Activated naive CD8-positive, alpha-beta T cell treated with anti-CD3 and anti-CD28 coated beads, Interleukin-2, amount 50 U/mL, for 24 hours (primary cell): ENCODE results near the gene COBL.
A peak's percentile ranks its signal among the peaks of the same experiment; 100 is the strongest.

Experiments used
- ATAC-seq: fragments of 150-1000 bp; cut with Tn5 transposase; one replicate; pipeline ENCODE4 v1.10.0; 2021
- DNase-seq: peaks from one replicate; pipeline ENCODE4 v3.0.0; 2021
- H3K27ac Mint-ChIP-seq: one replicate; pipeline ENCODE4 v1.8.0; 2021; ENCODE audit warnings: mild to moderate bottlenecking, mixed read lengths
- H3K27me3 Mint-ChIP-seq: one replicate; pipeline ENCODE4 v1.8.0; 2021; ENCODE audit warnings: mixed read lengths
- H3K36me3 Mint-ChIP-seq: one replicate; pipeline ENCODE4 v1.8.0; 2021; ENCODE audit warnings: low read depth, mixed read lengths
- H3K4me1 Mint-ChIP-seq: one replicate; pipeline ENCODE4 v1.8.0; 2021; ENCODE audit warnings: mixed read lengths
- H3K4me3 Mint-ChIP-seq: one replicate; pipeline ENCODE4 v1.8.0; 2021; ENCODE audit warnings: mild to moderate bottlenecking, moderate library complexity, mixed read lengths
- H3K9me3 Mint-ChIP-seq: one replicate; pipeline ENCODE4 v1.8.0; 2021; ENCODE audit warnings: mixed read lengths

Gene COBL

DNA sequence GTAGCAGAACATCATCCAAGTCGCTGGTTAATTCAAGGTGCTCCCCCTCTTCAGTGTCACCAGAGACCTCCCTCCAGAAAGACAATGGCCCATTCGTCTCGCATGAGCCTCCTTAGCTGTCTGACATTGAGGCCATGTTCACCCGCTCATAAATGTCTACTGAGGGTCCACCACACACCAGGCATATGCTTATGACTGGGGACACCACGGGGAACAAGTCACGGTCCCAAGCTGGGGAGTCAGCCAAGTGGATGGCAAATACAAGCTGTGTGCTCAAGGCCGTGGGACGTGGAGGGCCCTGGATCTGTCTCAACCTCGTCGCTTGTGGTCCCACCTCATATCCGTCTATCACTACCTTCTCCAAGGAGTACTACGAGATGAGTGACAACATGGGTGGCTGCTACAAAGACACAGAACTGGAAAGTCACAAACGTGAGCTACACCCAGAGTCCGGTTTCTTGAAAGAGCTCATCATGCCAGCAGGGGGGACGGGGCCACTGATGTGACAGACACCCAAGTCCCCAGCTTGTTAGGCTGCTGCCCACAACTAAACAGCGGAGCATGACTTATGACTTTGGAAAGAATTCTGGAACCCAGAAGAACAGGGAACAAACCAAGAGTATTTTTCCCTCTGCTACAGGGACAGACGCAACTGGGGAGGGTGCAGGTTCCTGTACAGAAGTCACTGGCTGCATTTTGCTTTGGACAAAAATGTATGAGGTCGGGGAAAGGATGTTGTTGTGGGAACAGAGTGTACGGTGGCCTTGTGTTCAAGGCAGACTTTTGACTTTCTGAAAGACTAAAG, 189.6 kb downstream of the COBL start:
- DNase-seq: no peak
- no peak overlapping the region for H3K4me3 Mint-ChIP-seq
- no peaks in the 10 kb centered on the region for H3K27me3 Mint-ChIP-seq
- peaks cover 18% of the 10 kb centered on the region for H3K4me1 Mint-ChIP-seq
- no peaks in the 10 kb centered on the region for H3K9me3 Mint-ChIP-seq
- H3K36me3 Mint-ChIP-seq: no peaks in the 10 kb centered on the region
- no peak for ATAC-seq
- H3K27ac Mint-ChIP-seq: no peak overlapping the region

DNA sequence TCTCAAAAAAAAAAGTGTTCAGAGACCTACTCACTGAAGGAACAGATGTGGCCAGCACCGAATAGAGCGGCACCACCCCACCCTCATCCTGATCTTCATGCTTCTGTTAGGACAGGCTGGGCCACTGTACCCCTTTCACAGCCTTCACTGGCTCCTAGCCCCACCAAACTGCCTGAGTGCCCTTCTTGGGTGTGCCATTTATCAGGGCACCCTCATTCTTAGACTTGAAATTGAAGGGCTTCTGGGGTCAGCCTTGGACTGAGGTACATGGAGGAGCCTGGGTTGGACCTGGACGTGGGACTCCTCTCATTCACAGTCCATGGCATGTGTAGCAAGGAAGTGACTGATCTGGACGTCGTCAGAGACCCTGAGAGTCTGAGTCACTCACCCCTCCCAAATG, 190.3 kb downstream of the COBL start:
- Mint-ChIP-seq H3K4me1 (peaks cover 25% of the 10 kb centered on the region), H3K36me3 (no peaks in the 10 kb centered on the region), H3K4me3 (no peak overlapping the region), H3K27ac (no peak overlapping the region), H3K27me3 (no peaks in the 10 kb centered on the region), H3K9me3 (no peaks in the 10 kb centered on the region)
- no peak for DNase-seq
- no peak for ATAC-seq

DNA sequence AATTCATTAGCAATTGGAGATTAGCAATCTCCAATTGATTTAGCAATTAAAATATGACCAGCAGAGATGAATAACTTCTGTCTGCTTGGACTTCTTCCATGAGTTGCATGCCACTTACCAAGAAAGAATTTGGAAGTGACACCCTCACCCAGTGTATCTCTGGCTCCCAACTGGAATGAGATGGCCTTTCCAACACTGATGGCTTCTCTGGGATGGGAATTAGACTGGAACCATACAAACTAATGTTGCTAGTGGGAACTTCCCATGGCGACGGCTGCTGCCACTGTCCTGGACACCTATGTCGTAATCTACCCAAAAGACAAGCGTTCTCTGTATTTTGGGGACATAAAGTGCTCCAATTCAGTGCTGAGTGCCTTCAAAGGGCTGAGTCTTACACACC, 192.3 kb downstream of the COBL start:
- Mint-ChIP-seq H3K27me3 (peaks cover 2% of the 10 kb centered on the region), H3K9me3 (no peaks in the 10 kb centered on the region), H3K4me3 (no peak overlapping the region), H3K4me1 (peaks cover 31% of the 10 kb centered on the region), H3K36me3 (no peaks in the 10 kb centered on the region), H3K27ac (no peak overlapping the region)
- DNase-seq (no peak), ATAC-seq (no peak)

GRCh38 chr7:51123322-51124019, 193.1 kb downstream of the COBL start:
- Mint-ChIP-seq H3K36me3 (no peaks in the 10 kb centered on the region), H3K4me3 (no peak overlapping the region), H3K9me3 (no peaks in the 10 kb centered on the region), H3K27ac (peak overlapping the region; percentile 50), H3K4me1 (peaks cover 31% of the 10 kb centered on the region), H3K27me3 (peaks cover 2% of the 10 kb centered on the region)
- ATAC-seq (peak; percentile 97), DNase-seq (peak; percentile 57)

GRCh38 chr7:51121931-51122425, 194.6 kb downstream of the COBL start:
- no peak for DNase-seq
- Mint-ChIP-seq H3K27ac (no peak overlapping the region), H3K9me3 (no peaks in the 10 kb centered on the region), H3K4me1 (peaks cover 31% of the 10 kb centered on the region), H3K4me3 (no peak overlapping the region), H3K36me3 (no peaks in the 10 kb centered on the region), H3K27me3 (peaks cover 4% of the 10 kb centered on the region)
- ATAC-seq: no peak

- no peak for ATAC-seq
- Mint-ChIP-seq H3K4me3 (no peak overlapping the region), H3K27me3 (peaks cover 4% of the 10 kb centered on the region), H3K4me1 (peaks cover 31% of the 10 kb centered on the region), H3K27ac (no peak overlapping the region), H3K36me3 (no peaks in the 10 kb centered on the region), H3K9me3 (peaks cover under 1% of the 10 kb centered on the region)
- DNase-seq: no peak
These were observed 195.4 kb downstream of the COBL start for GRCh38 chr7:51121036-51121790.

DNA sequence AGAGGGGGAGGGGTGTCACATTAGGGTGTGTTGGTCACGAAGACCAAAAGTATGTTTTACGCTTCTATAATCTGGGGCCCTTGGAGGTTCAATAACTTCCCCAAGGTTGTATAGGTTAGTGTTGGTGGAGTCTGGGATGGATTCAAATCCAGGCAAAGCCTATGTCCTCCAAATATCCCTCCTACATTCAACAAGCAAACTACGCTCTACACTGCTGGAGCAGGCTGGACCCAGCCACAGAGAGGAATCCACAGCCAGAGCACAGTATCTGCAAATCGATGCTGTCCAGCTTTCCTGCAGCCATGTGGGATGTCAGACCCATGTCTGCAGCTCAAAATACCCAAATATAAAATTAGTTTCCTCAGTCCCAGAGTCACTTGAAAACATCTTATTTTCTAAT, 198.0 kb downstream of the COBL start:
- H3K9me3 Mint-ChIP-seq: peaks cover 10% of the 10 kb centered on the region
- no peaks in the 10 kb centered on the region for H3K36me3 Mint-ChIP-seq
- ATAC-seq (no peak), DNase-seq (no peak)
- H3K4me1 Mint-ChIP-seq: peaks cover 27% of the 10 kb centered on the region
- no peak overlapping the region for H3K27ac Mint-ChIP-seq
- no peak overlapping the region for H3K4me3 Mint-ChIP-seq
- H3K27me3 Mint-ChIP-seq: peaks cover 4% of the 10 kb centered on the region

DNA sequence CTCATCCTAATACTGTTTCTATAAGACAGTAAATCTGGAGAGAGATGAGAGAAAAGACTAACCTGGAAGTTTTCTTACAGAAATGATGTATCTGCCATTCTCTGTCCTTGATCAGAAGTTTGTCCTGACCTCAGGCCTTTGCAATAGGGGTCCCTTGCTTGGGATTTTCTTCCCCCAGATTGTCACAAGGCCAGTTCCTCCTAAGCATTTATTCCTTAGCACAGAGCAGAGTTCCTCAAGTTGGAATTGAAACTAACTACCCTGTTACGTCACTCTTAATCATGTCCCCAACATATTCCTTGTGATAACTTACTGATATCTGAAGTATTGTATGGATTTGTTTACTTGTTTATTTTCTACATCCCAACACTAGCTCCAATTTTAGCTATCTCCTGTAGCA, 202.1 kb downstream of the COBL start:
- Mint-ChIP-seq H3K4me3 (no peak overlapping the region), H3K27me3 (peaks cover 2% of the 10 kb centered on the region), H3K27ac (no peak overlapping the region), H3K9me3 (peaks cover 10% of the 10 kb centered on the region), H3K4me1 (no peaks in the 10 kb centered on the region), H3K36me3 (no peaks in the 10 kb centered on the region)
- DNase-seq: no peak
- ATAC-seq: no peak

DNA sequence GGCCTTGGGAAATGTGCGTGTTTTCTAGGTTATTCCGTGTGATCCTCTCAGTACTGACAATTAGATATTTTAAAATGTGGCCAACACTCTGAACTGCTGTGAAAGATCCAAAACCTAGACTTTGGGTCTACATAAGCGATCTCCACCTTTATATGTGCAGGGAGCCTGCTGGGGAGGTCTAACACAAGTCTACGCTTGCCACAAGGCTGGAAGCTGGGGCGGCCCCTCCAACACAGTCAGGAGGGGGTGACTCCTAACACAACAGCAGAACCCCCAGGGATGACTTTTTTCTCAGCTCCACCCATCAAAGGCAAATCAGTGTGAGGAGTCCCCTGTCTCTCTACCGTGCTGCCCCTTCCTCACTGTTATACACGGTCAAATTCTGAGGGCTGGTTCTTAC, 202.6 kb downstream of the COBL start:
- Mint-ChIP-seq H3K9me3 (peaks cover 10% of the 10 kb centered on the region), H3K27me3 (peaks cover 2% of the 10 kb centered on the region), H3K27ac (no peak overlapping the region), H3K4me1 (no peaks in the 10 kb centered on the region), H3K4me3 (no peak overlapping the region), H3K36me3 (no peaks in the 10 kb centered on the region)
- DNase-seq (no peak), ATAC-seq (no peak)

DNA sequence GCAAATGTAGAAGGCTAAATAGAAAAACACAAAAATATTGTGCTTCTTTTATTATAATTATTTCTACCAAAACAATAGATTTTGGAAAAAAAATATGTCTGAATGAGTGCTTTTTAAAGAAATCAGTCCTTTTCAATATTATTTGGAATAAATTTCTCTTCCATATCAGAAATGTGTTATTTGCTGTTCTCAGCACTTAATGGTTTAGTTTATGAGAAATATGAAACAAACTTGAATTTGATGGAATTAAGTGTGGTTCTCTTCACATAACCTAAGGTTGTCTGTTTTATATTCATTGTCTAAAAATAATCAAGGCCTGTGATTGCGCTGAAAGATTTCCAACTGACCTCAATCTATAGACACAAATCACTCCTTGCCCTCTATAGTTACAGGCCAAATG, 203.0 kb downstream of the COBL start:
- no peak for ATAC-seq
- no peak for DNase-seq
- H3K36me3 Mint-ChIP-seq: no peaks in the 10 kb centered on the region
- peaks cover 2% of the 10 kb centered on the region for H3K27me3 Mint-ChIP-seq
- no peak overlapping the region for H3K27ac Mint-ChIP-seq
- peaks cover 10% of the 10 kb centered on the region for H3K9me3 Mint-ChIP-seq
- H3K4me1 Mint-ChIP-seq: no peaks in the 10 kb centered on the region
- H3K4me3 Mint-ChIP-seq: no peak overlapping the region

GRCh38 chr7:51111241-51111940, 205.2 kb downstream of the COBL start:
- DNase-seq (no peak), ATAC-seq (no peak)
- peaks cover 10% of the 10 kb centered on the region for H3K9me3 Mint-ChIP-seq
- no peaks in the 10 kb centered on the region for H3K27me3 Mint-ChIP-seq
- no peaks in the 10 kb centered on the region for H3K4me1 Mint-ChIP-seq
- no peak overlapping the region for H3K4me3 Mint-ChIP-seq
- no peaks in the 10 kb centered on the region for H3K36me3 Mint-ChIP-seq
- no peak overlapping the region for H3K27ac Mint-ChIP-seq

DNA sequence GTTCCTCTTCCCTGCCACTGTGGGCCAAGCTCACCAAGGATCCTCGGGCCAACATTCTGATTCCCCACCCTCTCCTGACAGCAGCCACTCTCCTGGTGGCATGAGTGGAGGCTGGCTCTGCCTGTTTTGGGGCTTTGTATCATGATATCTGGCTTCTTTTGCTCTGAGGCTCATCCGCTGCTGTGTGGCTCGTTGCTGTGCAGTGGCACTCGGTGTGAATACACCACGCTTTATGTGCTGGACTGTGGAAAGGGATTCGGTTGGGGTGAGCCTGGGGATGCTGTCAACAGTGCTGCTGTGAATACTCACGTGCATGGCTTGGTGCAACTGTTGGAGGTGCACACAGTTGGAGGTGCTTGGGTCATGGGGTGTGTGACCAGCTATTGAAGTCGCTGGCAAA, 208.5 kb downstream of the COBL start:
- no peak overlapping the region for H3K27ac Mint-ChIP-seq
- H3K9me3 Mint-ChIP-seq: no peaks in the 10 kb centered on the region
- H3K36me3 Mint-ChIP-seq: no peaks in the 10 kb centered on the region
- H3K27me3 Mint-ChIP-seq: no peaks in the 10 kb centered on the region
- ATAC-seq (no peak), DNase-seq (no peak)
- H3K4me3 Mint-ChIP-seq: no peak overlapping the region
- H3K4me1 Mint-ChIP-seq: no peaks in the 10 kb centered on the region

DNA sequence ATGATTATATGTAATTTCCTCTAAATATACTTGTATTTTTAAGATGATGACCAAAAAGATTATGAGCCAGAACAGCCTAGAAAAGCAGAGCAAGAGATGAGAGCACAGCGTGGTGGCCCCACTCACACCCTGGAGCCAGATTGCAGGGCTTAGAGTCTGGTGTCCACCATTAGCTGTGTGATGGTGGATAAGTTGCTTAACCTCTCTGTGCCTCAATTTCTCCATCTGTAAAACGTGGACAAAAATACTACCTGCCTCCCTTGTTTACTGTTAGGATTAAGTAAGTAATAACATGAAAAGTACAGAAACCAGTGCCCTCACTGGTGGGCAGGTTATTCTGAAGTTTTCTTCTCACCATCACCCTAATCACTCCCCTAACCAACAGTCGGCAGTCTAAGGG, 212.3 kb downstream of the COBL start:
- DNase-seq (no peak), ATAC-seq (no peak)
- no peak overlapping the region for H3K4me3 Mint-ChIP-seq
- H3K27ac Mint-ChIP-seq: no peak overlapping the region
- no peaks in the 10 kb centered on the region for H3K9me3 Mint-ChIP-seq
- H3K27me3 Mint-ChIP-seq: no peaks in the 10 kb centered on the region
- H3K36me3 Mint-ChIP-seq: no peaks in the 10 kb centered on the region
- no peaks in the 10 kb centered on the region for H3K4me1 Mint-ChIP-seq

- DNase-seq (no peak), ATAC-seq (no peak)
- no peaks in the 10 kb centered on the region for H3K36me3 Mint-ChIP-seq
- H3K9me3 Mint-ChIP-seq: no peaks in the 10 kb centered on the region
- H3K27me3 Mint-ChIP-seq: no peaks in the 10 kb centered on the region
- H3K27ac Mint-ChIP-seq: no peak overlapping the region
- no peak overlapping the region for H3K4me3 Mint-ChIP-seq
- H3K4me1 Mint-ChIP-seq: no peaks in the 10 kb centered on the region
These were observed 212.9 kb downstream of the COBL start for GRCh38 chr7:51103718-51104117.
